Activated CD4-positive, alpha-beta T cell treated with anti-CD3 and anti-CD28 coated beads for 24 hours (primary cell): Measurements from ENCODE around the gene DCC.

ENCODE experiments used
- DNase-seq, 2 donors: peaks; one replicate each; pipeline ENCODE4 v3.0.0-alpha.2; 2020; ENCODE audit warnings: low read depth in 2 of 2

Gene DCC

DNA sequence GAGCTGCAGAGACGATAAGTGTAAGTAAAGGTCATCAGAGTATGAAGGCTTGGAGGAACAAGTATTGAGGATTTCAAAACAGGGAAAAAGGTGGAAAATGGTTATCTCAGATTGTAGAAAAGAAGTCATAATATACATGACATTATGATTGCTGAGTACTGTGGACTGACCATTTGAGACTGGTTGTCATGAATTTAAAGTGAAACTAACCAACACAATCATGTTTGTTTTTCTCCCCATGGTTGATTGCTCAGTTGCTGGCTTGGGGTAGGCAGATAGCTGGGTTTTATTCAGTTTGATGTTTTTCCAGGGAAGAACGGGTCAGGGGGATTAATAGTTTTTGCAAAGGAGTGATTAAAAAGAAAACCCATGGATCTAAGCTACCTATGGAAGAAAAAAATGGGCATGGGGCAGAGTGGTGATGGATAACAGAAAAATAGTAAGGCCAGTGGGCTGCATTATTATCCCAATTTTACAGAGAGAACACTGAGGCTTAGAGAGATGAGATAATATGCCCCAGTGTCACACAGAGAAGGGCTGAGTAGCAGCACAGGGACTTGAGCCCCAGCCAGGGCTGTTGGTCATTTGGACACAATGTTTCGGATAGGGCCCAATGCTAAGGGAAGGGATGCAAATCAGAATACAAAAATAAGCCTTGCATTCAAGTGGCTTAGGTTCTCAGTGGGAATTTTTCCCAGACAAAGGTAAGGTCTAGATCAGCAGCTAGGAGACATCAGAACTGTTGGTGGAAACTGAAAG lies 885.7 kb downstream of the DCC start:
- no peak for DNase-seq

DNA sequence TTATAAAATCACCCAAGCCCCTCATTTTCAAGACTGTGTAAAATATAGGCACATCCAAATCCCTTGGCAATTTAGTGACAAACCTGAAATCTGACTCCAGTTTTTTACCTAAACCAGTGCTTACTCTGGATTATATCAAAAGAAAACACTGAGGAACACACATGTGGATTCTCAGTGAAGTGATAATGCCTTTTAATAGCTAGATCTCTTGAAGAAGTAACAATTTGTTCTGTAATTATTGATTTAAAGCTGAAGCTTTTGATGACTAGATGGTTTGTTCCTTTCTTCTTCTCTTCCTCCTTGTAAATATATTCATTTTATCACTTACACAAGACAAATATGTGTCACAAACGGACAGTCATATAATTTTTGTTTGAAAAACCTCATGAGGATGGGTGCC lies 894.6 kb downstream of the DCC start:
- no peak for DNase-seq

DNA sequence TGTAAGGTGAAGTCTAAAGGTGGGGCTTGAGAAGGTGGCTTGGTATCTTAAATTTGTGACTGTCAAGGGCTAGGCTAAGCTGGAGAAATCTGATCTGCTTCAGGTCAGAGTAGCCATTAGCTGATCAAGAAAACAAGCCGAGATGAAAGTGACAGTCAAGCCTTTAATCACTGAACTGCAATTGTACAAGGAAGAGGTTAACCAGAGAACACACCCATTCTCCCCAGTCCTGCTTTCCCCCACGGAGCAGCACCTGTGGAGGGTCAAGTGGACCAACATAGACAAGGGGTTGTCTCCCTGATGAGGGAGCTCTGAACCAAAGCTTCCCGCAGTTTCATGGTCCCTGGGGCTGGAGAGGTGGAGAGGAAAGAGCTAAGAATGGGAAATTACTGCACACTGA lies 901.2 kb downstream of the DCC start:
- DNase-seq: no peak

DNA sequence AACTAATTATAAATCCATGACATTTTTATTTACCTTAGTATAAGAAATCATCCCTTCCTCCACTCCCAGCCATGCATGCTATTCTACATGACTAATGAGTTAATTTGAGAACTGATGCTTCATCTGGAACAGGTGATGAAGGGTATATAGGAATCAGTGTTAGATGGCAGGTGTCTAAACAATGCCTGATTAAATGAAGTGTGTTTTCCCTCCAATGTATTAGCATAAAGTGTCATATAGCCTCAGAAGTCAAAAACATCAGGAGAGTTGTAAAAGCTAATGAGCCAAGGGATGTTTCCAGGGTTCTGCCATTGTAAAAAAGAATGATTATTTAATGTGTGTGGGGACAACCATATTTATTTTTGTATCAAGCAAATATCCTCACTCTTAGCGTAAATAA lies 913.8 kb downstream of the DCC start:
- no peak for DNase-seq

DNA sequence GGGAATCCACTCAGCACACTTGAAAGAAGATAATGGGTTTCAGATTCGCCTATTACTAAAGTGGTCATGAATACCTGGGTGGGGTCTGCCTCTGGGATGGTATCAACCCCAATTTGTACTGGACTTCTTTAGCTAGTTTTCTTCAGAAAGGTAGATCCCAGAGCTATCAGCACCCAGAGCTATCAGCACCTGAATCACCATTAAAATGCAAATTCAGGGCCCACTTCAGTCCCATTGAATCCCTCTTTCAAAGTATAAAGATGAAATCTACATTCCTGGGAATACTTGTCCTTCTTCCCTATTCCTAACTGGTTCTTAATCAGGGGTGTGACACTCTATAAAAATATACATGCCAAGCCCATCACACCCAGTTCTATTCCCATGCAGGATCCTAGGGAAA lies 914.3 kb downstream of the DCC start:
- DNase-seq: no peak

DNA sequence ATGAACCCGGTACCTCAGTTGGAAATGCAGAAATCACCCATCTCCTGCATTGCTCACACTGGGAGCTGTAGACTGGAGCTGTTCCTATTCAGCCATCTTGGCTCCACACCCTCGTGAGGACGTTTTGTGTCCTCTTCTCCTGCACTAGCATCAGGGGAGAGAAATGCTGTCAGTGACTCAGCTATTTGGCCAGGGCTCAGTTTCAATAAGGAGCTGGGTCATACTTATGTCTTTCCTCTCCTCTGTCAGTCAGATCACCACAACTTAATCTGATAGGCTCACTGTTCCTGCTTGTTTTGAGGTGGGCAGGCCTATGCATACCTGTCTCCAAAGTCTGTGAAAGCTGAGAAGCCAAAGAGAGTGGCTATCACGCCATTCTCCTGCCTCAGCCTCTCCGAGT lies 921.2 kb downstream of the DCC start:
- no peak for DNase-seq

DNA sequence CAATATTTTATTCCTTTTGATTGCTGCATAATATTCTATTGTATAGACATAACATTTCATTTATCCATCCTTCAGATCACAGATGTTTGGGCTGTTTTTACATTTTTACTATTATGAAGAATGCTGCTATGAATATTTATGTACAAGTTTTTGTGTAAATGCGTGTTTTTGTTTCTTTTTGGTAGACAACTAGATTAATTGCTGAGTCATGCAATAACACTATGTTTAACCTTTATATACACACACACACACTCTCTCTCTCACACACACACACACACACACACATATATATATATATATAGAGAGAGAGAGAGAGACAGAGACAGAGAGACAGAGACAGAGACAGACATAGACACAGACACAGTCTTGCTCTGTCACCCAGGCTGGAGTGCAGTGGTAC lies 926.9 kb downstream of the DCC start:
- no peak for DNase-seq

DNA sequence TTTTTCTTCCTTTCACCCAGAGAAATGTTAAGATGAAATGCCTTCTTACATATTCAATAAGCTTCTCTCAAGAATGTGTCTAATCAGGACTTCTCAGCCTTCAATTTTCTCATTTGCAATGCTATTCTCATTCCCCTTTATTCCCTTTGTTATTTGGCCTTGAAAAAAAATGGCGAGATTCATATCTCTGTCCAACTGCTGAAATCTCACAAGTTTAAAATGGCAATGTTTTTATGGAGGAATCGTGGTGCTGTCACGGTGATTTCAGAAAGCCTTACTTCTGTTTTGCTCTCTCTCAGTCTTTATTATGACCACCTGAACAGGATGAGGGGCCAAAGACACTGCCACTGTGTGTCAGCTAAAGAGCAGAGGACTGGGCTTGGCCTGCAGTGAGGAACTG lies 928.5 kb downstream of the DCC start:
- no peak for DNase-seq

DNA sequence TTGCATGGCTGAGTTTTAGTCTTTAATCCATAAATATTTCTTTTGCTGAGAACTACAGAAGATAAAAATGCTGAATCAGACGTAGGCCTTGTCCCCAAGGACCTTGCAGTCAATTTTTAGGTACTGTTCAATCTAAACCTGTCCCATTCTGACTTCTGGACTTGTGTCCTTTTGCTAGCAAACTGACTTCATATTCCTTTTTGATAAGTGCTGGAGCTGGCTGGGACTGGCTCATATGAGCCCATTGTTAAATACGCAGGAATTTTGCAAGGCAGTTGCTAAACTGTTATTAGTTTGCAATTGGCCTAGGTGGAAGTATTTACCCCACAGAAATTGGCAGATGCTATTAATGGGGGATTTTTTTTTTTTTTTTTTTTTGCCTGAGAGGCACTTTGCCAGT lies 941.4 kb downstream of the DCC start:
- DNase-seq: no peak

DNA sequence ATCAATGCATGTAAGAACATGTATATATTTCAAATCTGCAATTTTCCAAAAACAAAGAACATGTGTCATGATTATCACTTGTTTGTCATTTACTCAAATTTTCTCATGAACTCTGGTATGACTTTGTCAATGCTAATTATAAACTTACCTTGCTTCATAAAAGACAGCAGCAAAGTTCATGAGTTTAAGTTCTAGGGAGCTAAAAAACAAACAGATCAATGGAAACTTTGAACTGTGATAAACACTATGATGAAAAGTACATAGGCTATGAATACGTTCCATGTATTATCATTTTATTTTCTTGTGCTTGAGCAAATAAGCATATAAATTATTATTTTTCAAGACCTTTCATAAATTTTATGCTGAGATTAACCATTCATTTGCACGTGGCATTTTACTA lies 943.7 kb downstream of the DCC start:
- no peak for DNase-seq

DNA sequence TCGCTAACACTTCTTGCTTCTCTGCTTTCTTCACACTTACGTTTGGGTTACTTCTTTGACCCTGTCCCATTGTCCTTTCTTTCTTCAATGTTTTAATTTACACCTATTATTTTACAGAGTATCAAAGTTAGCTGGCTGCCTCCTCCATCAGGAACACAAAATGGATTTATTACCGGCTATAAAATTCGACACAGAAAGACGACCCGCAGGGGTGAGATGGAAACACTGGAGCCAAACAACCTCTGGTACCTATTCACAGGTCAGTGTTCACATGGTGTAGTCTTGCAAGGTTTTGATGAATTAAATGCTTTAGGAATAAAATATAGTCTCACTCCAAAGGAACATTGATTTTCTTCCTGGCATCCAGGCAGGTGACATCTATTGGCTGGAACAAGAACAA lies 965.5 kb downstream of the DCC start:
- DNase-seq: no peak

DNA sequence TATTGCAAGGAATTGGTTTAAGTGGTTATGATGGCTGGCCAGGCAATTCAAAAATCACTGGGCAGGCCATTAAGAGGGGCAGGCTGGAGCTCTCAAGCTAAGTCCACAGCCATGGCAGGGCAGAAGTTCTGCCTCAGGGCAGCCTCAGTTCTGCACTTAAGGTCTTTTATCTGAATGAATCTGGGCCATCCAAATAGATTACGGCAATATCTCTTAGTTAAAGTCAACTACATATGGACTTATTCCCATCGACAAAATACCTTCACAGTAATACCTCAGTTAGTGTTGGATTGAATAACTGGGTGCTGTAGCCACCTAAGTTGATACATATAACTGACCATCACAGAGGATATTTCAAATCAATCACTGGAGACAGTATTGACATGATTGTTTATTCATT lies 979.6 kb downstream of the DCC start:
- DNase-seq: no peak

DNA sequence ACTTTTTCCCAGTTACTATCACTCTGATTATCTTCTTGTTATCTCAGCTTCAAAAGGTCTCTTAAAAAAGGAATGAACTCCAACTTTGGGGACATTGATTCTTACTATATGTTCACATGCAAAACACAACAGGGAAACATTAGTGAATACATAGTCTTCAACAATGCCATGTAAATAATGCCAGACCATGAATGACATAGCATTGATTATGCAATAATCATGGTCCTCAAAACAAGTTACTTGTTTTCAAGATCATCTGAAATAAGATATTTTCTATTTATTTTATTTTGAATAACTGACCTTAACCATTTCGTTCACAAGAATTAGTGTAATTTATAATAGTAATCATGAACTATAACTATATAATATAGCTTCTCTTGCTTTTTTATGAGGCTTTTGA lies 982.2 kb downstream of the DCC start:
- DNase-seq: no peak

DNA sequence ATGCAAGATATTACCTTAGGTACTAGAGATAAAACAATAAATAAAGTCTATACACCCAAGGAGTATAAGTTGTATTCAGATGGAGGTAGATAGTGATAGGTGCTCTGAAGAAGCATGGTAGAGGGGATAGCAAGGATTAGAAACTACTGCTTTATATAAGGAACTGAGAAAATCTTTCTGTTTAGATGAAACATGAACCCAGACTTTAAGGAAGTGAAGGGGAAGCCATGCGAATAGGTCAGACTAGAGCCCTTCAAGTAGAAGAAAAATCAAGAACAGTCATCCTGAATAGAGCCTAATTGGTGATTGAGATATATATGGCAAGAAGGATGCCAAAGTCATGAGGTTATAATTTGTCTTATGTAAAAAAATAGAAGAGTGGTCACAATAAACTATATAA lies 984.4 kb downstream of the DCC start:
- DNase-seq: no peak

DNA sequence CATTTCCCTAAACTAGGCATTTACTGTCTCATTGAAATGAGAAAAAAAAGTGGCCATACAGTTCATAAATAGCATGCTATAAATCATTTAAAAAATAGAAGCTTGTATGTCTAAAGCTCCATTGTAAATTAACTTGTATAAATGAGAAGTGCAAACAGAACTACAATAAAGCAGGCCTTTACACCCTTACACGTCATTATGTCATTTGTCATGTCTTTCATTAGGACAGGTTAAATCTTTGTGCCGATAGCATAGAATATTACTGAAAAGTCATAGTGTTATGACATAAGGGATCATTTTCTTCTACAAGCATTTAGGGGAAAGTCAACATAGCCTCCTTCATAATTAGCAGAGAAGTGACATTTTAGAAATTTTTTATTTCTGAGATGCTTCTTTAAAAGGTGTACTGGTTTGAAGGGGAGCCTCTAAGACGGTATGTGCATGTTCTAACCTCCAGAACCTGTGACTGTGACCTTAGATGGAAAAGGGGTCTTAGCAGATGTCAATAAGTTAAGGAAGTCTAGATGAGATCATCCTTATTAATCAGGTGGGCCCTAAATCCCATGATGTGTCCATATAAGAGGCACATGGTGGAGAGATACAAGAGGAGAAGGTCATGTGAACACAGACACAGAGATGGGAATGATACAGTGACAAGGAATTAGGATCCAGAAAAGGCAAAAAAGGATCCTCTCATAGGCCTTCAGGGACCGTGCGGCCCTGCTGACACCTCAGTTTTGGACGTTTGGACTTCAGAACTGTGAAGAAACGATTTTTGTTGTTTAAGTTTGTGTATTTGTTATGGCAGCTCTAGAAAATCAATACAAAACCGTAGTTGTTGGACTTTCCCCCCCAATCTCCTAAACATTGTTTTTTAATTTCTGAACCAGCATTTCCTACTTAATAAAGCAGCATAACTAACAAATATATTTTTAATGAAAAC lies 1020.8 kb downstream of the DCC start:
- DNase-seq: no peak

DNA sequence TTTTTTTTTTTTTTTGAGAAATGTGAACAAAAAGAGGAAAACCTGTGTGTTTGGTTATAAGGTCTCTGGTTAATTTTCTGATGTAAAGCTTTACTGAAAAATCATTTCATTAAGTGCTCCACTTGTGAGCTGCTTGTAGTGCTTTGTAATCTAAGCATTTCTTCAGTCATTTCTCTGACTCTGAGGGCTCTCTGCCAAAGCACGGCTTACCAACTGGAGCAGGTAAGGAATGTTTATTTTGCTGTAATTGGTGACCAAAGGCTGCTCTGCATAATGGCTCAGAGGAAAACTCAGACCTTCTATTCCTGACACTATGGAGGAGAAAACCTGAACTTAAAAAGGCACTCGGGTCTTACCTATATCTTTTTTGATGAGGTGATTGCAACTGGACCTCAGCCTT lies 1035.6 kb downstream of the DCC start:
- no peak for DNase-seq

DNA sequence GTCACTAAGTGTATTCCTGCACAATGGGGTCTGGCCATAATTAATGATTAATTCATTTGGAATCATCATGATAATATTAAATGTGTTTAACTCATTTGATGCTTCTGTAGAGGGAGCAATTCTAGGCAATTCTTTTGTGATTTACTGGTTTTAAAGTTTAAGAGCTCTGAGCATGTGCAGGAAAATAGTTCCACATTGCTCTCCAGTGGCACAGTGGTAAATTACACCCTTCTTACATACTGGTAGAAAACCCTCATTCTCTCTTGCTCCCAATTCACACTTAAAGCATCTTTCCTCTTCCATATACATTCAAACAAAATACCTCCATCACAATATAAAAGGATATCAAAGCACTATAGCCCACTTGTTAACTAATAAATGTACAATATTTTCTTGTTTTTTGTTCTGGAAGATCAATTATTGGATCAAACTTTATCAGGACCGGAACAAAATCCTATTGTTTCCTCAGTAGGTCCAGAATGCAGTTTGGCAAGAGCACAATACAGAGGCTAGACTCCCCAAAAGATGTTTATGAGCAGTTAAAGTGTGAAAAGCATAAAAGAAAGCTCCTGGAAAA lies 1040.2 kb downstream of the DCC start:
- no peak for DNase-seq

DNA sequence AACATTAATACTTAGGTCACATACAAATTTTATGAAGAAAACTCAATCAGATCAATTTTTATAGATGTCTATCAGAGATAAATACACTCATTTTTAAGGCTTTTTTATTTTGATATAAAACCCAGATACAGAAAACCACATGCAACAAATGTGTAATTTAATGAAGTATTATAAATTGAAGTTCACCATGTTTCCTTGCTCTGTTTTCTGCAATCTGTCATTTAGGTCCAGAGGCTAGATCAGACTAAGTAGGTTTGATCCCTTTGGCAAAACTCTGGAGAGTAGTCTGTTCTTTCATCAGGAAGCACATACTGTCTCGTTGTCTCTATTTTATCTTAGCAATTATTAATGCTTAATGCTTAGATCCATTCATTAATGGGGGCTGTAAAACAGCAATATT lies 1042.9 kb downstream of the DCC start:
- DNase-seq: no peak

DNA sequence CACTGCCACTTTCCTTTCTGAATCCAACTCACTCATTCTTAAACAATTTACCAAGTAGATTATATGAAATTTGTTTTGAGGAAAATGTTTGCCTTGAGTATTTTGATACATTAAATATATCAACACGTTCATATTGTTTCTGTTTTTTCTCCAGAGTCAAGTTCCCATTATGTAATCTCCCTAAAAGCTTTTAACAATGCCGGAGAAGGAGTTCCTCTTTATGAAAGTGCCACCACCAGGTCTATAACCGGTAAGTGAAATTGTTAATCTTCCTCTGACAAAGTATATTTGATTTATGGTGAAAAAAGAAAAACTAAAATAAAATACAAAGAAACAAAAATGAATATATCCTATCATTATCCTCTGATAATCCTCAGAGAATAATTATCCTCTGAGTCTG lies 1045.9 kb downstream of the DCC start:
- no peak for DNase-seq

DNA sequence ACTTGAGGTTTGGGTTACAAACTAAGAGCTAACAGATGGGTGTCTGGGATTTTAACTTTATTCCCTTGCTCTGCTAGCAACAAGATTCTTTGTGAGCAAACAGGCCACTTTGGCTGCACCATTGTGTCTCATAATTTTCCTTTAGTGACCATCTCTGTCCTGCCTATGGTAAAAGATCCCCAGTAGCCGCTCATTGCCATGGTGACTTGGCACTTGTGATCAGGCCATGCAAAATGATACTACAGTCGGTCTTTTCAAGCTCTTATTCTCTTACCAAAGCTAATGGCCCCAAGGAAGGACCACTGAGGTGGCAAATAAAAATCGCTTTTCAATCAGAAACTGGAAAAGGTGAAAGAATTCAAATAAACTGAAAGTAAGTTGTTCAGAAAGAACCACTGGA lies 1047.6 kb downstream of the DCC start:
- no peak for DNase-seq

DNA sequence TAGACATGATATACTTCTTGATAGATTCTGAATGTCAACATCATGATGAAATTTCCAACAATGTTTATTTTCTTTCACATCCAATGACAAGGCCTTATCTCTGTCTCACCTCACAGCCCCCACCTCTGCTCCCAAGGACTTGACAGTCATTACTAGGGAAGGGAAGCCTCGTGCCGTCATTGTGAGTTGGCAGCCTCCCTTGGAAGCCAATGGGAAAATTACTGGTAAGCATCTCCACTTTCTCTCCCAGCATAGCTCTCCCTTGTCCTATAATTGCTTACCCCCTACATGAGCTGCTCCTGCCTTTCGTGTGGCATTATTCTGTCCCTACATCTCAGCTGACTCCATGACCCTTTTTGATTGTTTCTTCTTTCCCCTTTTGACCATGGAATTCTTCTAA lies 1062.7 kb downstream of the DCC start:
- DNase-seq: no peak

DNA sequence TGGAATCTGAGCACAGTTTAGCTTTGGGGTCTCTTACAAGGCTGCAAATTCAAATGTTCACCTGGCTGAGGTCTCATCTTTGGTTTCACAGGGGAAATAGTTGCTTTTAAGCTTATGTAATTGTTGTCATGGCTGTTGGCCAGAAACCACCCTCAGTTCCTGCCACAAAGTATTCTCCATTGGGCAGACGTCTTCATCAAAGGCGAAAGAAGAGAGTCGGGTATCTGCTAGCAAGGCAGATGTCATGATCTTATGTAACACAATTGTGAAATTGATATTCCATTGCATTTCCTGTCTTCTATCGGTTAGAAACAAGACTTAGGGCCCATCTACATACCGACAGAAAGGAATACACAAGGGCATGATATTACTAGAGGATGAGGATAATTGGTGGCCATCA lies 1068.3 kb downstream of the DCC start:
- DNase-seq: no peak

DNA sequence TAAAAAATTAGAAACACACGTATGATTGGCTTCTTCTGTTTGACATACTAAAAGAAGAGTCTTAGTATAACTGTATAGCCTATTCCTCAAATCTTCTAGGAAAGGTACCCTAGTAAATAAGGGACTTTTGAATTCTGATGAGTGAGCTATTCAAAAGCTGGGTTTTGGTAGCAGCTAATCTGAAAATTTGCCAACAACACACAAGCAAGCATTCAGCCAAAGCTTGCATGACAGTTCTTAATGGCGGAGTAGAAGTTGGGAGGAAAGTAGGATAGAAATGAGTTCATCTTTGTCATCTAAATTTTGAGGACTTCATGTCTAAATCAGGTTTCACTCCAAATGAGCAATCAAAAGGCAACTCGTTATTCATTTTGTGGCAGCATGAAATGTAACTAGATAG lies 1071.5 kb downstream of the DCC start:
- no peak for DNase-seq
